ENCODE results near the gene LEAP2. TPM values are rescaled to one million over a fixed set of nuclear protein-coding genes. Genes with fewer than 3 reads are reported as not detected.

Gene LEAP2, protein sequence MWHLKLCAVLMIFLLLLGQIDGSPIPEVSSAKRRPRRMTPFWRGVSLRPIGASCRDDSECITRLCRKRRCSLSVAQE
- total RNA-seq (2014; rRNA removed; shearing (Covaris generic)), result 1.2 and 1.6 TPM in 2 replicates

GRCh38 chr5:132873119-132873929 is at the start of gene LEAP2:
TSS of gene LEAP2 (plus strand) at chr5:132873668. CDS start at chr5:132873695, 27 bp downstream.
- H3K27ac ChIP-seq, result no peak within 1 kb of the TSS
- peaks cover 8% of the 10 kb centered on the region; the same call in 1 of the 2 replicates for H3K4me1 ChIP-seq
- no peak for DNase-seq
- H3K27me3 ChIP-seq, result no peaks in the 10 kb centered on the region
- no peaks in the 10 kb centered on the region for H3K9me3 ChIP-seq (replicated peaks)
- peaks cover 43% of the 10 kb centered on the region for H3K36me3 ChIP-seq
- H3K4me3 ChIP-seq, result no peak within 1 kb of the TSS

DNA sequence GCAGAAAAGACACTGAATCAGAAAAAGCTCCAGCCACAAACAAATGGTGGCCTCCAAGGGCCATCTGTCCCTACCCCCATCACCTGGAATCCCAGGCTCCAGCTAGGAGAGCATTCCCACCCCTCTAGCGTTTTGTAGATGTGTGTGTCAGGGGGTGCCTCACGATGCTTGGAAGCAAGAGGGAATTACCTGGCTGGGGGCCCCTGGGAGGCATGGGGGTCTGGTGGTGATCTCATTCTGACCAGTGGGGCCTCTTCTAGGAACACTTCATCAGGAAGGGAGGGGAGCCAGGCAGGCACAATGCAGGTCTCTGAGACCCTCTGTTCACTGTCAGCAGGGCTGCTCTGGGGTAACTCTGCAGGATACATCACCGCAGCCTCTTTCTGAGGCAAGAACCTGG is 49.0 kb upstream of the LEAP2 start:
- Histone ChIP-seq H3K4me1 (peaks cover 17% of the 10 kb centered on the region), H3K27me3 (no peaks in the 10 kb centered on the region), H3K27ac (no peak overlapping the region), H3K4me3 (no peak overlapping the region), H3K9me3 (replicated peaks) (no peaks in the 10 kb centered on the region), H3K36me3 (no peaks in the 10 kb centered on the region)
- DNase-seq, result no peak

DNA sequence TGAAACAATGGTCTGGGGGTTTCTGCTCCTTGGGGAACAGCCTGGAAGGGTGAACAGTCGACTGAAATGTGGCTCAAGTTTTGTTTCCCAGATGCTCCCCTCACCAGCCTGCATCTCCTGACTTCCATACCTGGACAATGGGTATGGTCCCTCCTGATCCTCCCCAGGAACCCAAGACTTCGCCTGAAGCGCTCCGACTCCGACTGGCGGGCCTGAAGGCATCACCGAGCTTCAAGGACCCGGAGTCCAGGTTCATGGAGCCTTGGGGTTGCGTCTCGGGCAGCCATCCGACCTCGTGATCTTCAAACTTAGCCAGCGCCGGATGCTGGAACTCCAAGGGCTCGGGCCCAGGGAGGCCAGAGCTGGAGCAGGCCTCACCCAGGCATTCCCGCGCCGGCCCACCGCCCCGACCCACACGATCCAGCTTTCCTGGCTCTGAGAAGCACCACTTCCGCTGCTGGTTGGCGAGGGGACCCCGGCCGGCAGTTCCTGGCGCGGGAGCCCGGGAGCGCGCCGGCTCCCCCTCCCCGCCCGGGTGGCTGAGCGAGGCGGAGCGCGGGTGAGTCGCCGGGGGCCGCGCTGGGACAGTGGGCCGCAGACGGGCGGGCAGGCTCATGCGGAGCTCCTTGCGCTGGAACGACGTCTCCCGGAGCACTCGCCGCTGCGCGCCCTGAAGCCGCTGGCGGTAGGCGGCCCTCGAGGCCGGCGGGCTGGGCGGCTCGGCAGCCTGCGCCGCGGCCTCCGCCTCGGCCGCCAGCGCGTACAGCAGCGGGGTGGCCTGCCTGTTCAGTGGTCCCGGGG is 48.2 kb upstream of the LEAP2 start:
- H3K4me3 ChIP-seq, result no peak overlapping the region
- H3K9me3 ChIP-seq (replicated peaks), result no peaks in the 10 kb centered on the region
- H3K36me3 ChIP-seq, result no peaks in the 10 kb centered on the region
- H3K4me1 ChIP-seq, result peaks cover 17% of the 10 kb centered on the region
- no peaks in the 10 kb centered on the region for H3K27me3 ChIP-seq
- no peak overlapping the region for H3K27ac ChIP-seq
- DNase-seq, result no peak

DNA sequence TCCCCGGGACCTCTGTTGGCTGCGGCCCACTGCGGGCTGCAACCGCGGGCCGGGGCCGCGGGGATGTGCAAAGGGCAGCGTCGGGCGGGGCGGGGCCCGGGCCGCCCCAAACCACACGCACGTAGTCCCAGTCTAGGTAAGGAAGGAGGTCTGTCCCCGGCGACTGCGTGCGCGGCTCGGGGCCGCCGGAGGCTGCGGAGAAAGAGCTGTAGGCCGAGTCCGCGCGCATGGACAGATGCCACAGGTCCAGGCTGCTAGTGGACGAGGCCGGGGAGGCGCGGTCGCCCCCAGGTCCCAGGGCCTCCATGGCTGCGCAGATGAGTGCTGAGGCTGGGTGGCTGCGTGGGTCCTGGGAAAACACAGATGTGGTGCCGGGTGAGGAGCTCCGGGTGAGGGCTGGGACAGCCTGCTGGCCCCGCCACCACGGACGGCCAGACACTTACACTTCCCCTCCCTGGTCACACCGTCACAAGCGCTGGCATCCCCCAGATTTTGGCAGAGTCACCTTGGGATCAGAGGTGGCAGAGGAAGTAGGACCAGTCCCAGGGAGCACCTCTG is 47.6 kb upstream of the LEAP2 start:
- no peak overlapping the region for H3K27ac ChIP-seq
- H3K9me3 ChIP-seq (replicated peaks), result no peaks in the 10 kb centered on the region
- peaks cover 12% of the 10 kb centered on the region for H3K4me1 ChIP-seq
- no peaks in the 10 kb centered on the region for H3K27me3 ChIP-seq
- no peaks in the 10 kb centered on the region for H3K36me3 ChIP-seq
- no peak overlapping the region for H3K4me3 ChIP-seq
- no peak for DNase-seq

DNA sequence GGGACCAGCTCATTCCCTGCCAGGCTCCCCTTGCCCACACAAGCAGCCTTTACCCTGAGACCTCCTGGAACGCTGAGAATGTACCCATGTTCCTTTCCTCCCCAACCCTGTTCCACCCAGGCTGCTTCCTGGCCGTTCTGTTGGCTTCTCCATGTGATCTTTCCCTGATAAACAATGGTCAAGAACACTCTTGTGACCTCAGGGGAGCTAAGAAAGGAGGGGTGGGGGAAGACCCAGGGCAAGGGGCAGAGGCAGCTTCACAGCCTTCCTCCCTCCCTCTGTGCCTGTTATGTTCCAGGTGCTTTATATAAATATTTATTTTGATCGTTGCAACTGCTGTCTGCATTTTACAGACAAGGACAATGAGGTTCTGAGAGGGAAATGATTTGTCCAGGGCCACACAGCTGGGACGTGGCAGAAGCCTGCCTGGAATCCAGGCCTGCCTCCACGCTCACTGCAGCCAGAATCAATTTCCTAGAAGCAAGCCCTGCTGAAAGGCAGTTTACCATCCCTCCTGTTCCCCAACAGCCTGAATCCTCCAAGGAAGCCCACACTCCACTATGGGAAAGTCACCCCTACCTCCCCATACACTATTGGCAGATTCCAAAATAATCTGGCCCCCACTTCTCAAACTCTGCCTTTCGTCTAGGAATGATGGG is 46.9 kb upstream of the LEAP2 start:
- no peak for DNase-seq
- peaks cover 6% of the 10 kb centered on the region for H3K4me1 ChIP-seq
- H3K4me3 ChIP-seq, result no peak overlapping the region
- H3K36me3 ChIP-seq, result no peaks in the 10 kb centered on the region
- H3K27ac ChIP-seq, result no peak overlapping the region
- H3K27me3 ChIP-seq, result no peaks in the 10 kb centered on the region
- no peaks in the 10 kb centered on the region for H3K9me3 ChIP-seq (replicated peaks)

DNA sequence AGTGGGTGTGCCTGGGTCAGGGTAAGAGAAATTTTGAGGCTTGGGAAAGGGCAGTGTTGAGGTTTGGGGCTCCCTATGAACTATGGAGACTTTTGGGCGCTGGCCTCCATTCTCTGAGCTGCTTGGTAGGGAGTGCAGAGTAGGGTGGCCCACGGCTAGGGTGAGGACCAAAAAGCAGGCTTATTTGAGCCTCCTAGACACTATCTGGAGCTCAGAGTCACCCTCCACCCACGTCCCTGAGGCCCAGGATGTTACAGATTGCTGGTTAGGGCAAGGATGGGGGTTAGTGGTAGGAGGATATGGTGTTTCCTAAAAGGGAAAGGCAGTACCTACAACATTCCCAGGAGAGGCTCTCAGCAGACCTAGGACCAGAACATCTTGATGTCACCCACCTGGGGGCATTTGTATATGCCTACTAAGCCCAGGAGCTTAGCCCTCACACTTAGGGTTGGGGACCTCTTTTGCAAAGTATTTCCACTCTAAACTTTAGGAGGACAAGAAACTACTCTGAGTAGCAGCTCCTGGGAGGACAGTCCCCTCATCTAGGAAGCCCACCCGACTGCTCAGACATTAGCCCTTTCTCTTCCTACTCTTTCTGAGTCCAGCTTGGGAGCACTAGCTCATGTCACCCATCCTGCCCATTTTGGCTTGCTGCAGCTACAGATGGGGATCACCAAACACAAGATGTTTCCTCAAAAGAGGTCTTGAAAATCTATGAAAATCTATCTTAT is 45.4 kb upstream of the LEAP2 start:
- Histone ChIP-seq H3K4me1 (no peaks in the 10 kb centered on the region), H3K9me3 (replicated peaks) (no peaks in the 10 kb centered on the region), H3K27ac (no peak overlapping the region), H3K36me3 (no peaks in the 10 kb centered on the region), H3K27me3 (no peaks in the 10 kb centered on the region), H3K4me3 (no peak overlapping the region)
- no peak for DNase-seq

GRCh38 chr5:132828846-132829494 is 44.5 kb upstream of the LEAP2 start:
- Histone ChIP-seq H3K4me3 (no peak overlapping the region), H3K27ac (no peak overlapping the region), H3K9me3 (replicated peaks) (no peaks in the 10 kb centered on the region), H3K4me1 (no peaks in the 10 kb centered on the region), H3K36me3 (no peaks in the 10 kb centered on the region), H3K27me3 (no peaks in the 10 kb centered on the region)
- no peak for DNase-seq

DNA sequence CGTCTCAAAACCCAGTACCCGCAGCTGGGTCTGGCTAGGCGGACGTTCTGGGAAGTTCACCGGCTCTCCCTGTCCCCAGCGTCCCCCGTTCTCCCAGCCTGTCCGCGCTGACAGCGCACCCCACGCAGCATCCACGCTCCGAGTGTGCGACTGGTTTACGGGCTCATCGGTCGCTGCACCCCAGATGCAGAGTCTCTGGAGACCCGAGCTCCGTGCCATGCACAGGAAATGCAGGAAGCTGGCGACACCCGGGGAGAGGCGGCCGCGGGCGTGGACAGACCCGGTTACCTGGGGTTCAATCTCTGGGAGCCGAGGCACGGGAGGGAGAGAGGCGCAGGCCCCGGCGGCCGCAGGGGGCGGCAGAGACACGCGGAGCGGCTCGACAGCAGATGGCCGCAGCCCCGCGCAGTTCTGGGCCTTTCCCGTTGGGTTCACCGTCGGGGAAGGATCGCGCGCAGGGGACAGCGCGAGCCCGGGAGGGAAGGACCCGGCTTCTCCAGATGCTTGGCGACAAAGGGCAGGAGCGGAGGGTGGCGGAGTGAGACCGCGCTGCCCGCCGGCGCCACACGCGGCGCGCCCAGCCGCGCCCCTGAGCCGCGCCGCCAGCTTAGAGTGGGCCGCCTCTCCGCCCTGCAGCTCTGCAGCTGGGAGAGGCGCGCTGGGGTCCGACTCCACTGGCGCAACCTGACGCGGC is 43.6 kb upstream of the LEAP2 start:
- Histone ChIP-seq H3K36me3 (no peaks in the 10 kb centered on the region), H3K9me3 (replicated peaks) (no peaks in the 10 kb centered on the region), H3K4me3 (peak overlapping the region; percentile 69), H3K27ac (no peak overlapping the region), H3K4me1 (no peaks in the 10 kb centered on the region), H3K27me3 (no peaks in the 10 kb centered on the region)
- DNase-seq, result peak; percentile 72 to 77

DNA sequence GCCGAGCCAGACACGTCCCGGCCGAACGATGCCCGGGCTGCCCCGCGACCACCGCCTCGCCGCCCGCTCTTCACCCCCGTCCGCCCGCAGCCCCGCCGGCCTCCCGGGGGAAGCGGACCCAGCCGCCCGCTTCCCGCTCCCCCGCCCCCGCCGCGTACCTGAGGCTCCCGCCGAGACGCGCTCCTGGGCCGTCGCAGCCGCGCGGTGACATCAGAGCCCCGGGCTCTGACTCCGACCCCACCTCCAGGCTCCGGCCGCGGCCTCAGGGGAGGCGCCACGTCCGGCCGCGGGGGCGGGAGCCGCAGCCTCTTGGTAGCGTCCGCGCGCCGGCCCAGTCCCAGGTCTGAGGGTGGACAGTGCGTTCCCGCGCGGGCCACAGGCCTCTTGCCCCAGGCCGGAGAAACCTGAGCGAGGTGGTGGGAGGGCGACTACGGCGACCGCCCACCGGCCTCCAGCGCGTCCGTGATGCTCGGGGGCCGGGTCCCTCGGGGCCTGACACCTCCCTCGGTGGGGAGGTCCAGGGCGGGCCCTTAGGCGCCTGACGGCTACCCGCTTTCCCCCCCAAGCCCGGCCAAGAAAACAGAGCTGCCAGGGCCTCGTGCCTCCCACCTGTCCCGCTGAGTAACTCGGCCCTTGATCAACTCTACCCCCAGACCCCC is 42.9 kb upstream of the LEAP2 start, which contains the start of gene SHROOM1:
Gene SHROOM1, minus strand, starts transcription at position 212 of the 659 bp plus-strand sequence. CDS start 4,507 bp downstream, outside the sequence.
- Histone ChIP-seq H3K27ac (no peak within 1 kb of the TSS), H3K36me3 (no peaks in the 10 kb centered on the region)
- DNase-seq, result peak; percentile 33 to 42

DNA sequence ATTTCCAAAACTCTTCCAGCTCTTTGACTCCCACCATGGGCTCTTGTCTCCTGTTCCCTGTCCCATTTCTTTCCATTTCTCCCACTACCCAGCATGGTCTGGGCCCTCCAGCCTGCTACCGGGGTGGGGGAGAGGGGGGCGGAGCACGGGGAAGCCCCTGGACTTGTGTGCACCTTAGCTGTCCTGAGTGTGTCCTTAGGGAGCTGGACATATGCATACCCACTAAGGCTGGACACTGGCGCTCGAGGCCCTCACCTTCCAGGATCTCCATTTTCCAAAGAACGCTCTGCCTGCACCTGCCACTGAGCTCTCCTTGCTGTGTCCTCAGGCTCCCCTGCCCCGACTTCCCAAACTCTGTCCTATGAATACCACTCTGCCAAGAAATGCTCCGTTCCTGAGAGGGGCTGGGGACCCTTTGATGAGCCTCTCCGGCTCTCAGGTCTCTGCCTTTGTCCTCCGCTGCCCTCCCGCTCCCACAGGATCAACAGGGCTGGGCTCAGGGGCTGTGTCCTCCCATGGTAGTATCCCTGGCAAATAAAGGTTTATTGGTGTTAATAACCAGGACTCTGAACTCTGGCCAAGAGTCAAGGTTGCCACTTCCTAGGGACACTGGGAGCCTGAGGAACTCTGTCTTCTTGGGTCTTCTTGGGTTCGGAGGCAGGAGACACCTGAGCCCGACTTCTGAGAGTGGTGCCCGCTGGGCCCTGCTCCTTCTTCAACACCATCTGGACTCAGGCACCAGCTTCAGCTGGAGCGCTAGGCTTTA is 42.2 kb upstream of the LEAP2 start:
- no peaks in the 10 kb centered on the region for H3K36me3 ChIP-seq
- H3K27ac ChIP-seq, result no peak overlapping the region
- H3K4me3 ChIP-seq, result peak overlapping the region; percentile 69
- no peaks in the 10 kb centered on the region for H3K27me3 ChIP-seq
- no peaks in the 10 kb centered on the region for H3K9me3 ChIP-seq (replicated peaks)
- H3K4me1 ChIP-seq, result no peaks in the 10 kb centered on the region
- no peak for DNase-seq

More for the DNA sequence above, 42.9 kb upstream of the LEAP2 start, which contains the start of gene SHROOM1:
- H3K4me1 ChIP-seq, result no peaks in the 10 kb centered on the region
- H3K27me3 ChIP-seq, result no peaks in the 10 kb centered on the region
- peak within 1 kb of the TSS; percentile 69 for H3K4me3 ChIP-seq
- H3K9me3 ChIP-seq (replicated peaks), result no peaks in the 10 kb centered on the region

GRCh38 chr5:132832612-132833011 is 40.9 kb upstream of the LEAP2 start:
- no peak overlapping the region for H3K27ac ChIP-seq
- H3K36me3 ChIP-seq, result no peaks in the 10 kb centered on the region
- H3K9me3 ChIP-seq (replicated peaks), result no peaks in the 10 kb centered on the region
- no peaks in the 10 kb centered on the region for H3K4me1 ChIP-seq
- no peaks in the 10 kb centered on the region for H3K27me3 ChIP-seq
- DNase-seq, result no peak
- H3K4me3 ChIP-seq, result no peak overlapping the region

- Histone ChIP-seq H3K9me3 (replicated peaks) (no peaks in the 10 kb centered on the region), H3K36me3 (no peaks in the 10 kb centered on the region), H3K27me3 (no peaks in the 10 kb centered on the region), H3K27ac (no peak overlapping the region), H3K4me1 (no peaks in the 10 kb centered on the region), H3K4me3 (no peak overlapping the region)
- DNase-seq, result no peak
Measured at GRCh38 chr5:132834057-132834456, 39.4 kb upstream of the LEAP2 start.
